HG02571 (cell line): ENCODE results near the gene IKZF3.
"Not testable (repeated sequence)": the region's sequence is repeated elsewhere in the genome, so short reads cannot be mapped to it uniquely, and the experiment has no call there.

Source experiments
- ATAC-seq: cut with Tn5 transposase; IDR thresholded peaks from one replicate; pipeline ENCODE4 v1.9.1; 2021; ENCODE audit warnings: mild to moderate bottlenecking, moderate library complexity; ENCODE audit not compliant: unreplicated experiment

Gene IKZF3

DNA sequence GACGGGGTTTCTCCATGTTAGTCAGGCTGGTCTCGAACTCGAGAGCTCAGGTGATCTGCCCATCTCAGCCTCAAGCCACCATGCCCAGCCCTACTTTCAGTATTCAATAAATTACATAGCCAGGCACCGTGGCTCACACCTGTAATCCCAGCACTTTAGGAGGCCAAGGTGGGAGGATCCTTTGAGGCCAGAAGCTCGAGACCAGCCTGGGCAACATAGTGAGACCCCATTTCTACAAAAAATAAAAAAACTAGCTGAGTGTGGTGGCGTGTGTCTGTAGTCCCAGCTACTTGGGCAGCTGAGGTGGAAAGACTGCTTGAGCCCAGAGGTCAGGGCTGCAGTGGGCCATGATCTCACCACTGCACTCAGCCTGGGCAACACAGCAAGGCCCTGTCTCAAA is 142.0 kb downstream of the IKZF3 start:
- ATAC-seq = no peak

GRCh38 chr17:39719563-39720355 is 144.4 kb downstream of the IKZF3 start:
- no peak for ATAC-seq

GRCh38 chr17:39717660-39718059 is 146.5 kb downstream of the IKZF3 start:
- no peak for ATAC-seq

DNA sequence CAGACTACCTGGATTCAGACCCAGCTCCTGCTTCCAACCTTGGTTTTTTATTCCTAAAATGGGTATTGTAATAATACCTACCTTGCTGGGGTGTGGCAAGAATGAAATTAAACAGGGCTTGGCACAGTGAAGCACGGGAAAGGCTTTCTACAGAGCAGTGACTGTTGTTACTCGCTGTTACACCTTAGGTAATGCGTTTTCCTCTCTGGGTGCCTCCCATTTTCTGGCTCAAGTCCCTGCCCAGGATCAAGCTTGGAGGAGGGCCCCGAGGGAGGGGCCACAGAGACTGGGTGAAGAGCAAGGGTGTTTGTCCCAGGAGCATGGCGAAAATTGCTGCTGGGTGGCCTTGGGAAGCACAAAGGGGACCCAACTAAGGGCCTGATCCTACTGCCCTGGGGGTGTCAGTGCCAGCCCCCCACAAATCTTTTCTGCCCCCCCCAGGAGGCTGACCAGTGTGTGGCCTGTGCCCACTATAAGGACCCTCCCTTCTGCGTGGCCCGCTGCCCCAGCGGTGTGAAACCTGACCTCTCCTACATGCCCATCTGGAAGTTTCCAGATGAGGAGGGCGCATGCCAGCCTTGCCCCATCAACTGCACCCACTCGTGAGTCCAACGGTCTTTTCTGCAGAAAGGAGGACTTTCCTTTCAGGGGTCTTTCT is 147.1 kb downstream of the IKZF3 start:
- ATAC-seq = no peak

GRCh38 chr17:39716073-39716818 is 147.9 kb downstream of the IKZF3 start:
- no peak for ATAC-seq

DNA sequence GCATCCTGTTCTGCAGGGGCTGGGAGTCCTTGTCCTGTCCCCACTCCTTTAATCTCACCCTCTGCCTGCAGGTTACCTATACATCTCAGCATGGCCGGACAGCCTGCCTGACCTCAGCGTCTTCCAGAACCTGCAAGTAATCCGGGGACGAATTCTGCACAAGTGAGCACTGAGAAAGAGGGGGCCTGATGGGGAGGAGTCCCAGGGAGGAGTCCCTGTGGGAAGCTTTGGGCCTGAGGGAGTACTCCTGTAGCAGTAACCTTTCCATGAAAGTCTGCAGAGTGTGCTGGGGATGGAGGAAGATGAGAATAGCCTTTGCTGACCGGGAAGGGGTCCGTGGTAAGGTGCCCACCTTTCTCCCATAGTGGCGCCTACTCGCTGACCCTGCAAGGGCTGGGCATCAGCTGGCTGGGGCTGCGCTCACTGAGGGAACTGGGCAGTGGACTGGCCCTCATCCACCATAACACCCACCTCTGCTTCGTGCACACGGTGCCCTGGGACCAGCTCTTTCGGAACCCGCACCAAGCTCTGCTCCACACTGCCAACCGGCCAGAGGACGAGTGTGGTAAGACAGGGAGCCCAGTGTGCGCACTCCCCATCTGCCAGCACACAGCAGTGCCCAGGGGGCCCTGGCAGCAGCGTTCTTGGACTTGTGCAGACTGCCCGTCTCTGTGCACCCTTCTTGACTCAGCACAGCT is 148.6 kb downstream of the IKZF3 start:
- no peak for ATAC-seq

DNA sequence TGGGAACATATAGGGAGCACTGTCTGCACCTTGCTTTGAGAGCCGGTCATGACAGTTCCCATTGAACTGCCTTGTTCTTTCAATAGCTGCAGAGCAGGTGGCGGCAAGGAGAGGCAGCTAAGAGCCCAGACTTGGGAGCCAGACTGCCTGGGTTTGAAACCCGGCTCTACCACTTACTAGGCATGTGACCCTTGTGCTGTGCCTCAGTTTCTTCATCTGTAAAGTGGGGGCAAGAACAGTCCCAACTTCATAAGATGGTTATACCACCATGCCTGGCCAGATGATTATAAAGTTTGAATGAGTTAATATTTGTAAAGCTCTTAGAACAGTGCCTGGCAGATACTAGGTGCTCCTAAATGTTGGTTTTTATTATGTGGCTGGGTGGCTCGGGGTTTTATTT is 149.9 kb downstream of the IKZF3 start:
- no peak for ATAC-seq

- ATAC-seq = no peak
Observed at GRCh38 chr17:39711851-39712250, 152.3 kb downstream of the IKZF3 start.

- ATAC-seq = not testable (repeated sequence)
Observed at GRCh38 chr17:39711071-39711470, 153.0 kb downstream of the IKZF3 start.

- no peak for ATAC-seq
Observed at GRCh38 chr17:39709998-39710964, 153.8 kb downstream of the IKZF3 start.

DNA sequence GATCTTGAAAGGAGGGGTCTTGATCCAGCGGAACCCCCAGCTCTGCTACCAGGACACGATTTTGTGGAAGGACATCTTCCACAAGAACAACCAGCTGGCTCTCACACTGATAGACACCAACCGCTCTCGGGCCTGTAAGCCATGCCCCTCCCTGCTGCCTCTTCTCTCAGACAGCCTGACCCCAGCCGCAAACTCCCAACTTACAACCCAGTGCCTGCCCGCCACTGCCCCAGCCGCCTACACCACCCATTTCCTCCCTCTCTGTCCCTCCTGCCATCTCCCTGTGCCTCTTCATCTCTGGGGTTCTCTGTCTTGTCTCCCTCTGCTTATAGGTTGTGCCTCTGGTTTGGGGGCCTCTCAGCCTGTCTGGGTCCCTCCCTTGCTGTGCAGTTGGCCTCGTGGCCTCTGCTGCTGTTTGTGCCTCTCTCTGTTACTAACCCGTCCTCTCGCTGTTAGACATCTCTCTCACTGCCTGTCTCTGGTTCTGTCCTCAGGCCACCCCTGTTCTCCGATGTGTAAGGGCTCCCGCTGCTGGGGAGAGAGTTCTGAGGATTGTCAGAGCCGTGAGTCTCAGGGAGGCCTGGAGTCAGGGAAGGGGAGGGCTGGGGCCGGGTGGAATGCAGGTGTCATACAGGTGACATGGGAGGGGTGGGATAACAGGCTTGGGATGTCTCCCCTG is 154.7 kb downstream of the IKZF3 start:
- ATAC-seq = no peak
